HepG2 (cell line): Measurements from ENCODE around the gene OR2B2. TPM values are rescaled to one million over a fixed set of nuclear protein-coding genes. Genes with fewer than 3 reads are reported as not detected.
A peak's percentile ranks its signal among the peaks of the same experiment; 100 is the strongest.

ENCODE experiments used
- HES4 ChIP-seq: sonication (generic); formaldehyde crosslinking; IDR thresholded peaks from 2 replicates; pipeline ENCODE4 v1.9.0; 2021; ENCODE audit warnings: mild to moderate bottlenecking, missing genetic modification reagents, borderline replicate concordance
- KDM5B ChIP-seq: sonication (generic); formaldehyde crosslinking; IDR thresholded peaks from 2 replicates; pipeline ENCODE4 v1.4.0; 2020; ENCODE audit warnings: missing genetic modification reagents, mild to moderate bottlenecking, borderline replicate concordance
- MED1 ChIP-seq: sonication (generic); formaldehyde crosslinking; IDR thresholded peaks from 2 replicates; pipeline ENCODE4 v1.4.0; 2020; ENCODE audit warnings: missing genetic modification reagents
- MTF1 ChIP-seq: sonication (generic); formaldehyde crosslinking; IDR thresholded peaks from 2 replicates; pipeline ENCODE4 v1.5.0; 2020; ENCODE audit warnings: missing genetic modification reagents
- MYC ChIP-seq: sonication (generic); formaldehyde crosslinking; IDR thresholded peaks from 2 replicates; pipeline ENCODE4 v1.9.0; 2021; ENCODE audit warnings: missing genetic modification reagents, borderline replicate concordance
- POLR2AphosphoS5 ChIP-seq: IDR thresholded peaks from 2 replicates; pipeline ENCODE4 v1.6.1; 2012; ENCODE audit warnings: low read depth, low read length
- TARDBP ChIP-seq: sonication (generic); formaldehyde crosslinking; IDR thresholded peaks from 2 replicates; pipeline ENCODE4 v1.8.0; 2022; ENCODE audit warnings: mild to moderate bottlenecking, missing genetic modification reagents
- TP53 ChIP-seq: sonication (generic); formaldehyde crosslinking; conservative IDR thresholded peaks from 2 replicates; pipeline ENCODE4 v1.4.0; 2020; ENCODE audit warnings: missing genetic modification reagents
- ZBTB33 ChIP-seq: sonication (generic); formaldehyde crosslinking; IDR thresholded peaks from 2 replicates; pipeline ENCODE4 v1.4.0; 2020; ENCODE audit warnings: missing genetic modification reagents
- ZBTB8A ChIP-seq: sonication (generic); formaldehyde crosslinking; IDR thresholded peaks from 2 replicates; pipeline ENCODE4 v1.4.0; 2020; ENCODE audit warnings: mild to moderate bottlenecking, low read depth, missing genetic modification reagents, borderline replicate concordance
- ZNF253 ChIP-seq: sonication (generic); formaldehyde crosslinking; IDR thresholded peaks from 2 replicates; pipeline ENCODE4 v1.8.0; 2022; ENCODE audit warnings: mild to moderate bottlenecking, missing genetic modification reagents, borderline replicate concordance
- ZNF530 ChIP-seq: sonication (generic); formaldehyde crosslinking; IDR thresholded peaks from 2 replicates; pipeline ENCODE4 v1.5.0; 2020; ENCODE audit warnings: low read depth, mild to moderate bottlenecking, missing genetic modification reagents
- polyA plus RNA-seq, 8 experiments: library from polyadenylated mRNA; depleted of rRNA in 3 of 8; stranded (reverse) in 7 of 8; unstranded in 1 of 8; fragments of >200 nt; fragmentation: Illumina TruSeq in 4 of 8; extraction: Trizol in 4 of 8; gene quantifications; 2 replicates each; pipeline versions ENCODE4 v1.2.1 to v1.2.3, GENCODE V29; 2011 to 2016; ENCODE audit warnings: low read depth in 4 of 8, missing spikeins in 1 of 8, mixed read lengths in 1 of 8; ENCODE audit not compliant: insufficient read depth in 1 of 8
- total RNA-seq, 5 experiments: library from RNA; depleted of rRNA; stranded (reverse); fragments of >200 nt; fragmentation: Illumina TruSeq; extraction: Trizol; gene quantifications; 2 replicates each; pipeline ENCODE4 v1.2.3, GENCODE V29; 2016; ENCODE audit warnings: low read depth in 1 of 5
- TF ChIP-seq, protein P1 (sequence below): sonication (generic); formaldehyde crosslinking; IDR thresholded peaks from 2 replicates; pipeline ENCODE4 v1.4.0; 2020; ENCODE audit warnings: missing genetic modification reagents, low read depth, mild to moderate bottlenecking, borderline replicate concordance
- TF ChIP-seq, protein P2 (sequence below): sonication (generic); formaldehyde crosslinking; IDR thresholded peaks from 2 replicates; pipeline ENCODE4 v1.5.0; 2020; ENCODE audit warnings: missing genetic modification reagents
- TF ChIP-seq, protein P3 (sequence below): sonication (generic); formaldehyde crosslinking; IDR thresholded peaks from 2 replicates; pipeline ENCODE4 v1.4.0; 2020; ENCODE audit warnings: mild to moderate bottlenecking, missing genetic modification reagents
- TF ChIP-seq, protein P4 (sequence below): sonication (generic); formaldehyde crosslinking; IDR thresholded peaks from 2 replicates; pipeline ENCODE4 v1.4.0; 2020; ENCODE audit warnings: low read depth, mild to moderate bottlenecking, missing genetic modification reagents
- TF ChIP-seq, protein P5 (sequence below), 2 experiments: sonication (generic) in 1 of 2; formaldehyde crosslinking in 1 of 2; IDR thresholded peaks; 2 replicates each; pipeline versions ENCODE4 v1.4.0 to v1.6.1; 2018 to 2020; ENCODE audit warnings: missing genetic modification reagents in 2 of 2, borderline replicate concordance in 1 of 2, low read depth in 1 of 2, mild to moderate bottlenecking in 1 of 2, missing biosample characterization in 1 of 2

Gene OR2B2
- total and polyA plus RNA-seq, 2 of the 13 experiments (the other 11 are each of a cell fraction or from before 2014, with no cell fraction given): not detected

GRCh38 chr6:27867051-27867944 is 44.9 kb downstream of the OR2B2 start (continued):
- TF ChIP-seq, protein P1, sequence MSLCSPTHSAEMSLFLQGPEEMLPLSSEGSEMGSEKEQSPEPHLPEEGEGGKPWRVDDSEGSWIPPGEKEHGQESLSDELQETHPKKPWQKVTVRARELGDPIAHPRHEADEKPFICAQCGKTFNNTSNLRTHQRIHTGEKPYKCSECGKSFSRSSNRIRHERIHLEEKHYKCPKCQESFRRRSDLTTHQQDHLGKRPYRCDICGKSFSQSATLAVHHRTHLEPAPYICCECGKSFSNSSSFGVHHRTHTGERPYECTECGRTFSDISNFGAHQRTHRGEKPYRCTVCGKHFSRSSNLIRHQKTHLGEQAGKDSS (CRISPR knock-in tag): no peak
- TF ChIP-seq ZBTB8A (CRISPR knock-in tag) (no peak), ZBTB33 (CRISPR knock-in tag) (no peak), KDM5B (peak; percentile 40; the same call in 1 of the 2 replicates), HES4 (CRISPR knock-in tag) (no peak), MED1 (CRISPR knock-in tag) (peak; percentile 46; the same call in 1 of the 2 replicates), POLR2AphosphoS5 (peak; percentile 86), ZNF530 (CRISPR knock-in tag) (no peak), TARDBP (0 out of 2 replicates have a peak, but pooled peaks have one; percentile 27), MTF1 (CRISPR knock-in tag) (no peak), ZNF253 (CRISPR knock-in tag) (no peak), MYC (CRISPR knock-in tag) (peak; percentile 10; the same call in 1 of the 2 replicates), TP53 (CRISPR knock-in tag) (0 out of 2 replicates have a peak, but pooled peaks have one; percentile 45)
- TF ChIP-seq, protein P2, sequence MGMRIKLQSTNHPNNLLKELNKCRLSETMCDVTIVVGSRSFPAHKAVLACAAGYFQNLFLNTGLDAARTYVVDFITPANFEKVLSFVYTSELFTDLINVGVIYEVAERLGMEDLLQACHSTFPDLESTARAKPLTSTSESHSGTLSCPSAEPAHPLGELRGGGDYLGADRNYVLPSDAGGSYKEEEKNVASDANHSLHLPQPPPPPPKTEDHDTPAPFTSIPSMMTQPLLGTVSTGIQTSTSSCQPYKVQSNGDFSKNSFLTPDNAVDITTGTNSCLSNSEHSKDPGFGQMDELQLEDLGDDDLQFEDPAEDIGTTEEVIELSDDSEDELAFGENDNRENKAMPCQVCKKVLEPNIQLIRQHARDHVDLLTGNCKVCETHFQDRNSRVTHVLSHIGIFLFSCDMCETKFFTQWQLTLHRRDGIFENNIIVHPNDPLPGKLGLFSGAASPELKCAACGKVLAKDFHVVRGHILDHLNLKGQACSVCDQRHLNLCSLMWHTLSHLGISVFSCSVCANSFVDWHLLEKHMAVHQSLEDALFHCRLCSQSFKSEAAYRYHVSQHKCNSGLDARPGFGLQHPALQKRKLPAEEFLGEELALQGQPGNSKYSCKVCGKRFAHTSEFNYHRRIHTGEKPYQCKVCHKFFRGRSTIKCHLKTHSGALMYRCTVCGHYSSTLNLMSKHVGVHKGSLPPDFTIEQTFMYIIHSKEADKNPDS: no peak
- TF ChIP-seq, protein P3, sequence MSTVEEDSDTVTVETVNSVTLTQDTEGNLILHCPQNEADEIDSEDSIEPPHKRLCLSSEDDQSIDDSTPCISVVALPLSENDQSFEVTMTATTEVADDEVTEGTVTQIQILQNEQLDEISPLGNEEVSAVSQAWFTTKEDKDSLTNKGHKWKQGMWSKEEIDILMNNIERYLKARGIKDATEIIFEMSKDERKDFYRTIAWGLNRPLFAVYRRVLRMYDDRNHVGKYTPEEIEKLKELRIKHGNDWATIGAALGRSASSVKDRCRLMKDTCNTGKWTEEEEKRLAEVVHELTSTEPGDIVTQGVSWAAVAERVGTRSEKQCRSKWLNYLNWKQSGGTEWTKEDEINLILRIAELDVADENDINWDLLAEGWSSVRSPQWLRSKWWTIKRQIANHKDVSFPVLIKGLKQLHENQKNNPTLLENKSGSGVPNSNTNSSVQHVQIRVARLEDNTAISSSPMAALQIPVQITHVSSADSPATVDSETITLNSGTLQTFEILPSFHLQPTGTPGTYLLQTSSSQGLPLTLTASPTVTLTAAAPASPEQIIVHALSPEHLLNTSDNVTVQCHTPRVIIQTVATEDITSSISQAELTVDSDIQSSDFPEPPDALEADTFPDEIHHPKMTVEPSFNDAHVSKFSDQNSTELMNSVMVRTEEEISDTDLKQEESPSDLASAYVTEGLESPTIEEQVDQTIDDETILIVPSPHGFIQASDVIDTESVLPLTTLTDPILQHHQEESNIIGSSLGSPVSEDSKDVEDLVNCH: no peak
- TF ChIP-seq, protein P4, sequence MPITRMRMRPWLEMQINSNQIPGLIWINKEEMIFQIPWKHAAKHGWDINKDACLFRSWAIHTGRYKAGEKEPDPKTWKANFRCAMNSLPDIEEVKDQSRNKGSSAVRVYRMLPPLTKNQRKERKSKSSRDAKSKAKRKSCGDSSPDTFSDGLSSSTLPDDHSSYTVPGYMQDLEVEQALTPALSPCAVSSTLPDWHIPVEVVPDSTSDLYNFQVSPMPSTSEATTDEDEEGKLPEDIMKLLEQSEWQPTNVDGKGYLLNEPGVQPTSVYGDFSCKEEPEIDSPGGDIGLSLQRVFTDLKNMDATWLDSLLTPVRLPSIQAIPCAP (CRISPR knock-in tag): no peak
- TF ChIP-seq, protein P5, sequence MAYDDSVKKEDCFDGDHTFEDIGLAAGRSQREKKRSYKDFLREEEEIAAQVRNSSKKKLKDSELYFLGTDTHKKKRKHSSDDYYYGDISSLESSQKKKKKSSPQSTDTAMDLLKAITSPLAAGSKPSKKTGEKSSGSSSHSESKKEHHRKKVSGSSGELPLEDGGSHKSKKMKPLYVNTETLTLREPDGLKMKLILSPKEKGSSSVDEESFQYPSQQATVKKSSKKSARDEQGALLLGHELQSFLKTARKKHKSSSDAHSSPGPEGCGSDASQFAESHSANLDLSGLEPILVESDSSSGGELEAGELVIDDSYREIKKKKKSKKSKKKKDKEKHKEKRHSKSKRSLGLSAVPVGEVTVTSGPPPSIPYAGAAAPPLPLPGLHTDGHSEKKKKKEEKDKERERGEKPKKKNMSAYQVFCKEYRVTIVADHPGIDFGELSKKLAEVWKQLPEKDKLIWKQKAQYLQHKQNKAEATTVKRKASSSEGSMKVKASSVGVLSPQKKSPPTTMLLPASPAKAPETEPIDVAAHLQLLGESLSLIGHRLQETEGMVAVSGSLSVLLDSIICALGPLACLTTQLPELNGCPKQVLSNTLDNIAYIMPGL (CRISPR knock-in tag; IDR thresholded peaks at IDR 0.05; ENCODE audit: borderline replicate concordance in 1 of 2, low read depth in 1 of 2): peak in 1 of 2 experiments; percentile 18; a peak in 1 of 4 replicates
